ENCODE measurements around the gene PRLH. TPM values are rescaled to one million over a fixed set of nuclear protein-coding genes. Genes with fewer than 3 reads are reported as not detected.
A peak's percentile ranks its signal among the peaks of the same experiment; 100 is the strongest.

Gene PRLH
- total and polyA plus RNA-seq, 2 of the 13 experiments (the other 11 are each of a cell fraction or from before 2014, with no cell fraction given) = not detected

- TF ChIP-seq ZNF646 (CRISPR knock-in tag; IDR thresholded peaks at IDR 0.05) (no peak), POLR2A (IDR thresholded peaks at IDR 0.05; ENCODE audit: insufficient read depth in 1 of 2, low read depth in 2 of 2, low read length in 2 of 2) (0 out of 4 replicates have a peak, but pooled peaks of 1 of the 2 experiments have one; percentile 21), U2AF2 (IDR thresholded peaks at IDR 0.05; ENCODE audit: low read depth, low read length) (no peak), RXRA (CRISPR knock-in tag; IDR thresholded peaks at IDR 0.05) (0 out of 2 replicates have a peak, but pooled peaks have one; percentile 21), HMG20B (CRISPR knock-in tag; conservative IDR thresholded peaks at IDR 0.05) (no peak), ZSCAN25 (CRISPR knock-in tag; IDR thresholded peaks at IDR 0.05) (no peak), RFXANK (CRISPR knock-in tag; IDR thresholded peaks at IDR 0.05) (no peak), ZSCAN30 (CRISPR knock-in tag; IDR thresholded peaks at IDR 0.05) (no peak), REPIN1 (CRISPR knock-in tag; IDR thresholded peaks at IDR 0.05; ENCODE audit: borderline replicate concordance, low read depth) (no peak), ZNF354B (CRISPR knock-in tag; IDR thresholded peaks at IDR 0.05) (no peak), ONECUT2 (CRISPR knock-in tag; IDR thresholded peaks at IDR 0.05) (no peak)
Measured at GRCh38 chr2:237592425-237592980, 26.1 kb downstream of the PRLH start (continued).
